ENCODE data around the gene PSMG4. TPM values are rescaled to one million over a fixed set of nuclear protein-coding genes. Genes with fewer than 3 reads are reported as not detected.

Gene PSMG4
- total RNA-seq, 1 donor from 2014 or later: 23.9 TPM

DNA sequence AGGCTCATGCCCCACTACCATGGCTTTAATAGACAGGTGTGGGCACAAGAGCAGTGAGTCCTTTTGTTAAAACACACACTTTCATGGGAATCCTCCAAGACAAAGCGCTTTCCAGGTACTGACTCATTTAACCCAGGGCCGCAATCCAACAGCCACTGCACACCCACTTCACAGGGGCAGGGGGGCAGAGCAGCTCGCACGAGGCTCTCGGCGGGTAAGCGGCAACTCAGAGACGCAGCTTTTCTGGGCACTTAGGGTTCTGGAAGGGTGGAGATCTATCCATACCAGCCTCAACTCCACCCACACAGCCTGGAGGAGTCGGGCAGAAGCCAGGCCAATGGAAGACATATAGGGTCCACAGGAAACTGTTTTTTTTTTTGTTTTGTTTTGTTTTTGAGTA is 28.6 kb downstream of the PSMG4 start:
- no peak for DNase-seq (ENCODE audit: low spot score in 2 of 2)
- intact Hi-C loops (cut with DNase I): no loop called here
- Histone ChIP-seq H3K4me1 (peaks cover 5 to 6% of the 10 kb centered on the region in 2 donors), H3K27ac (no peak overlapping the region), H3K9me3 (no peaks in the 10 kb centered on the region), H3K27me3 (no peaks in the 10 kb centered on the region), H3K36me3 (no peaks in the 10 kb centered on the region), H3K4me3 (no peak overlapping the region)
- TF ChIP-seq, protein P1, sequence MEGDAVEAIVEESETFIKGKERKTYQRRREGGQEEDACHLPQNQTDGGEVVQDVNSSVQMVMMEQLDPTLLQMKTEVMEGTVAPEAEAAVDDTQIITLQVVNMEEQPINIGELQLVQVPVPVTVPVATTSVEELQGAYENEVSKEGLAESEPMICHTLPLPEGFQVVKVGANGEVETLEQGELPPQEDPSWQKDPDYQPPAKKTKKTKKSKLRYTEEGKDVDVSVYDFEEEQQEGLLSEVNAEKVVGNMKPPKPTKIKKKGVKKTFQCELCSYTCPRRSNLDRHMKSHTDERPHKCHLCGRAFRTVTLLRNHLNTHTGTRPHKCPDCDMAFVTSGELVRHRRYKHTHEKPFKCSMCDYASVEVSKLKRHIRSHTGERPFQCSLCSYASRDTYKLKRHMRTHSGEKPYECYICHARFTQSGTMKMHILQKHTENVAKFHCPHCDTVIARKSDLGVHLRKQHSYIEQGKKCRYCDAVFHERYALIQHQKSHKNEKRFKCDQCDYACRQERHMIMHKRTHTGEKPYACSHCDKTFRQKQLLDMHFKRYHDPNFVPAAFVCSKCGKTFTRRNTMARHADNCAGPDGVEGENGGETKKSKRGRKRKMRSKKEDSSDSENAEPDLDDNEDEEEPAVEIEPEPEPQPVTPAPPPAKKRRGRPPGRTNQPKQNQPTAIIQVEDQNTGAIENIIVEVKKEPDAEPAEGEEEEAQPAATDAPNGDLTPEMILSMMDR (IDR thresholded peaks at IDR 0.05): no peak

GRCh38 chr6:3287976-3288707 is 29.4 kb downstream of the PSMG4 start:
- no peak for DNase-seq (ENCODE audit: low spot score in 2 of 2)
- H3K4me1 ChIP-seq: no peaks in the 10 kb centered on the region
- H3K27ac ChIP-seq: no peak overlapping the region
- H3K4me3 ChIP-seq: no peak overlapping the region
- no peaks in the 10 kb centered on the region for H3K36me3 ChIP-seq
- H3K27me3 ChIP-seq: no peaks in the 10 kb centered on the region
- intact Hi-C loops (cut with DNase I): no loop called here
- H3K9me3 ChIP-seq: no peaks in the 10 kb centered on the region
- TF ChIP-seq, protein P1 (IDR thresholded peaks at IDR 0.05): no peak

DNA sequence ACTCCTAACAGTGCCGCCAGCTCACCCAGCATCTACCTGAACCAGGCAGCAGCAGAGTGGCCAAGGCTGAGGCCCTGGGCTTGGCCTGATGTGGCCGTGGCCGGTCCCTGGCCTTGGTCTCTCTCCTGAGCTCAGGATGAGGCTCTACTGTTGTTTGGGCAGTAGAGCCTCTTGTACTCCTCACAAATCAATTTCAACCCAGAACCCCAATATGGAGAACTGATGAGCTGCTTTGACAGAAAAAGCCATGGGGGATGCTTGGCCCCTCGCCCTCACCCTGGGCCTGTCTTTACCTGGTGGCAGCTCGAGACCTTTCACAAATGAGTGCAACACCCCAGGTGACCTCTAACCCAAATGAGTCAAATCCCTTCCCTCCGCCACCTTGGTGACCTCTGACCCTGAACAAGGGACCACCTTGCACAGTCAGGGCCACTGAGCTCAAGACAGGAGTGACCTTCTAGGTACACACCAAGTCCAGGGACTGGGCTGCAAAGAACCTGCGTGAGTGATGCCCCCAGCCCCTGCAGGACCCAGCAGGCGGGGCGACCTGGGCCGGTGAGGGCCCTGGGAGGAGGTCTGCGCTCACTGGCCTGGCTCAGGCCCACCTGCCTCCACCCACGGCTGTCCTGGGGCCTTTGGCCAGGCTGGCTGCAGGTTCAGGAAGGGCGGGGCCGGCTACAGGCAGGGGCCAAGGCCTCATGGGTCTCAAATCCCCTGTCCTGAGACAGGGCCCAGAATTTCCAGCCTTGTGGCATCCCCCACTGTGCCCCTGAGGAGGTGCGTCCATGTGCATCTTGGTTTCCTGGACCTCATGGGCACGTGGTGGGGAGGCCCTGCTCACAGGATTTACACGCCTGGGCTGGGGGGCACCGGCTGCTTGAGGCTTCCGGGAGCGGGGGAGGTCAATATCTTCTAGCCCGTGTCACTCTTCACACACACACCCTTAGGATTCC is 30.2 kb downstream of the PSMG4 start:
- H3K4me3 ChIP-seq: no peak overlapping the region
- intact Hi-C loops (cut with DNase I): no loop called here
- no peak for DNase-seq (ENCODE audit: low spot score in 2 of 2)
- H3K36me3 ChIP-seq: no peaks in the 10 kb centered on the region
- TF ChIP-seq, protein P1 (IDR thresholded peaks at IDR 0.05): no peak
- no peaks in the 10 kb centered on the region for H3K4me1 ChIP-seq
- H3K27ac ChIP-seq: no peak overlapping the region
- no peaks in the 10 kb centered on the region for H3K27me3 ChIP-seq
- H3K9me3 ChIP-seq: no peaks in the 10 kb centered on the region

DNA sequence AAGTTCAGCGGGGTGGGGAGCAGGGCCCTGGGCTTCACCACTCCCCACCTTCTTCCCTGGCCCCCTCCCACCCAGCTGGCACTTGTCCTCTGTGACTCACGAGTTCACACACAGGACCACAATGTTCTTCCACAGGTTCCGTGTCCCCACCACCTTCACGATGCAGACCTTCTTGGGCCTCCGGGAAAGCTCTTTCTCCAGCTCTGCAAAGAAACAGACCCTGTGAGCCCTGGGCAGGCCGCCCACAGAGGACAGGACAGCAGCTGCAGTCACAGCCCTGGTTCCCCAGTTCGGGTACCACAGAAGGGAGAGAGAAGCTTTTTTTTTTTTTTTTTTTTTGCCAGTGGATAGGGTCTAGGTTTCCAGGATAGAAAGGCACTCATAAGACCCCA is 30.9 kb downstream of the PSMG4 start:
- Histone ChIP-seq H3K4me3 (no peak overlapping the region), H3K27me3 (no peaks in the 10 kb centered on the region), H3K9me3 (no peaks in the 10 kb centered on the region), H3K4me1 (no peaks in the 10 kb centered on the region), H3K27ac (no peak overlapping the region), H3K36me3 (no peaks in the 10 kb centered on the region)
- DNase-seq (ENCODE audit: low spot score in 2 of 2): no peak
- TF ChIP-seq, protein P1 (IDR thresholded peaks at IDR 0.05): no peak
- intact Hi-C loops (cut with DNase I): no loop called here

GRCh38 chr6:3290149-3290930 is 31.6 kb downstream of the PSMG4 start:
- H3K27ac ChIP-seq: no peak overlapping the region
- TF ChIP-seq, protein P1 (IDR thresholded peaks at IDR 0.05): no peak
- no peak for DNase-seq (ENCODE audit: low spot score in 2 of 2)
- H3K36me3 ChIP-seq: no peaks in the 10 kb centered on the region
- no peaks in the 10 kb centered on the region for H3K27me3 ChIP-seq
- no peaks in the 10 kb centered on the region for H3K9me3 ChIP-seq
- intact Hi-C loops (cut with DNase I): no loop called here
- no peak overlapping the region for H3K4me3 ChIP-seq
- H3K4me1 ChIP-seq: no peaks in the 10 kb centered on the region
